CD14-positive monocyte (primary cell): ENCODE data around the gene C16orf74. TPM values are rescaled to one million over a fixed set of nuclear protein-coding genes. Genes with fewer than 3 reads are reported as not detected.

ENCODE experiments used
- DNase-seq, 3 donors: peaks; one replicate each; pipeline ENCODE4 v3.0.0-alpha.2; 2011 to 2022
- H2AFZ ChIP-seq: 2 replicates; pipeline ENCODE4 v1.6.0; 2012; ENCODE audit warnings: mild to moderate bottlenecking, low read depth, low read length, inconsistent platforms; ENCODE audit not compliant: insufficient read depth, poor library complexity, severe bottlenecking
- H3K27ac ChIP-seq, 2 donors: 1 replicate in 1 of 2; 2 replicates in 1 of 2; pipeline ENCODE4 v1.5.1; 2012 to 2013; ENCODE audit warnings: low read length in 2 of 2, control low read depth in 1 of 2, inconsistent platforms in 1 of 2, low read depth in 1 of 2, mild to moderate bottlenecking in 1 of 2
- H3K27me3 ChIP-seq, 2 donors: one replicate each; pipeline versions ENCODE4 v1.6.0 to v1.6.1; 2011 to 2013; ENCODE audit warnings: low read length in 2 of 2; ENCODE audit not compliant: control insufficient read depth in 2 of 2, insufficient read depth in 2 of 2
- H3K36me3 ChIP-seq, 2 donors: replicated peaks in 1 of 2; 1 replicate in 1 of 2; 2 replicates in 1 of 2; pipeline versions ENCODE4 v1.5.1 to v1.6.1; 2012 to 2013; ENCODE audit warnings: low read length in 2 of 2, control low read depth in 1 of 2, inconsistent platforms in 1 of 2, mild to moderate bottlenecking in 1 of 2; ENCODE audit not compliant: insufficient read depth in 2 of 2, control insufficient read depth in 1 of 2
- H3K4me1 ChIP-seq, 2 donors: 1 replicate in 1 of 2; 2 replicates in 1 of 2; pipeline versions ENCODE4 v1.5.1 to v1.6.1; 2012 to 2013; ENCODE audit warnings: low read length in 2 of 2, control low read depth in 1 of 2, inconsistent platforms in 1 of 2, mild to moderate bottlenecking in 1 of 2, moderate library complexity in 1 of 2; ENCODE audit not compliant: insufficient read depth in 2 of 2, control insufficient read depth in 1 of 2
- H3K4me2 ChIP-seq: replicated peaks from 2 replicates; pipeline ENCODE3; 2012; ENCODE audit warnings: low read length, moderate library complexity, mild to moderate bottlenecking; ENCODE audit not compliant: poor library complexity, severe bottlenecking; ENCODE audit errors: extremely low read depth
- H3K4me3 ChIP-seq, 3 experiments: fragments of 200-600 bp in 1 of 3; sonication (generic) in 1 of 3; replicated peaks in 1 of 3; 1 replicate in 2 of 3; 2 replicates in 1 of 3; pipeline ENCODE4 v1.5.1; 2011 to 2013; ENCODE audit warnings: low read length in 3 of 3, mild to moderate bottlenecking in 3 of 3, control low read depth in 2 of 3, low read depth in 2 of 3, inconsistent platforms in 1 of 3, moderate library complexity in 1 of 3
- H3K79me2 ChIP-seq: 2 replicates; pipeline ENCODE4 v1.6.0; 2012; ENCODE audit warnings: mild to moderate bottlenecking, control low read depth, inconsistent platforms, low read length, moderate library complexity; ENCODE audit not compliant: insufficient read depth
- H3K9ac ChIP-seq: 2 replicates; pipeline ENCODE4 v1.6.0; 2017; ENCODE audit warnings: low read length, mild to moderate bottlenecking; ENCODE audit not compliant: insufficient read depth, poor library complexity, severe bottlenecking
- H3K9me3 ChIP-seq, 2 donors: replicated peaks in 1 of 2; 1 replicate in 1 of 2; 2 replicates in 1 of 2; pipeline versions ENCODE4 v1.5.1 to v1.6.1; 2012 to 2013; ENCODE audit warnings: low read length in 2 of 2, control low read depth in 1 of 2; ENCODE audit not compliant: control insufficient read depth in 1 of 2, insufficient read depth in 1 of 2
- H4K20me1 ChIP-seq: 2 replicates; pipeline ENCODE4 v1.6.0; 2012; ENCODE audit warnings: mild to moderate bottlenecking, low read length, control low read depth, moderate library complexity; ENCODE audit not compliant: insufficient read depth
- H3K27ac Mint-ChIP-seq, 7 donors: one replicate each; pipeline ENCODE4 v1.8.0; 2020; ENCODE audit warnings: mild to moderate bottlenecking in 7 of 7, mixed read lengths in 7 of 7, moderate library complexity in 6 of 7, inconsistent platforms in 2 of 7
- H3K27me3 Mint-ChIP-seq, 3 donors: one replicate each; pipeline ENCODE4 v1.8.0; 2021 to 2022; ENCODE audit warnings: low read depth in 3 of 3, mild to moderate bottlenecking in 3 of 3, mixed read lengths in 3 of 3, moderate library complexity in 3 of 3, inconsistent platforms in 1 of 3
- H3K36me3 Mint-ChIP-seq, 2 donors: one replicate each; pipeline ENCODE4 v1.8.0; 2020; ENCODE audit warnings: mixed read lengths in 2 of 2, inconsistent platforms in 1 of 2, mild to moderate bottlenecking in 1 of 2
- H3K4me1 Mint-ChIP-seq: one replicate; pipeline ENCODE4 v1.8.0; 2020; ENCODE audit warnings: mild to moderate bottlenecking, mixed read lengths
- H3K4me3 Mint-ChIP-seq, 2 donors: one replicate each; pipeline ENCODE4 v1.8.0; 2020; ENCODE audit warnings: mild to moderate bottlenecking in 2 of 2, mixed read lengths in 2 of 2, moderate library complexity in 1 of 2
- H3K9me3 Mint-ChIP-seq, 7 donors: one replicate each; pipeline ENCODE4 v1.8.0; 2020 to 2022; ENCODE audit warnings: mixed read lengths in 7 of 7, mild to moderate bottlenecking in 6 of 7, moderate library complexity in 6 of 7, inconsistent platforms in 2 of 7
- CTCF ChIP-seq: fragments of 200-600 bp; IDR thresholded peaks from one replicate; pipeline ENCODE4 v1.8.0; 2022; ENCODE audit warnings: antibody characterized with exemption, mild to moderate bottlenecking
- WGBS: methylation state at CpG from one replicate; pipeline ENCODE4 v1.1.5; 2013; ENCODE audit warnings: missing lambda C conversion rate; ENCODE audit not compliant: insufficient coverage; 5-methylcytosine and 5-hydroxymethylcytosine counted together
- intact Hi-C, 2 donors: fragments of 100-400 bp; cut with micrococcal nuclease; formaldehyde crosslinking; loops; one replicate each; pipeline versions ENCODE4 v1.15.0 to v1.15.1; 2023
- polyA plus RNA-seq, 3 donors: library from polyadenylated mRNA; depleted of rRNA in 1 of 3; unstranded in 2 of 3; stranded (reverse) in 1 of 3; fragments of 300-500 nt in 2 of 3; fragments of >200 nt in 1 of 3; fragmentation: Illumina TruSeq in 2 of 3; gene quantifications; 1 replicate in 2 of 3; 2 replicates in 1 of 3; pipeline ENCODE4 v1.2.3, GENCODE V29; 2012 to 2021

C16orf74 gene
- polyA plus RNA-seq, 3 donors: 11.3 to 26.6 (median 24.1) TPM

DNA sequence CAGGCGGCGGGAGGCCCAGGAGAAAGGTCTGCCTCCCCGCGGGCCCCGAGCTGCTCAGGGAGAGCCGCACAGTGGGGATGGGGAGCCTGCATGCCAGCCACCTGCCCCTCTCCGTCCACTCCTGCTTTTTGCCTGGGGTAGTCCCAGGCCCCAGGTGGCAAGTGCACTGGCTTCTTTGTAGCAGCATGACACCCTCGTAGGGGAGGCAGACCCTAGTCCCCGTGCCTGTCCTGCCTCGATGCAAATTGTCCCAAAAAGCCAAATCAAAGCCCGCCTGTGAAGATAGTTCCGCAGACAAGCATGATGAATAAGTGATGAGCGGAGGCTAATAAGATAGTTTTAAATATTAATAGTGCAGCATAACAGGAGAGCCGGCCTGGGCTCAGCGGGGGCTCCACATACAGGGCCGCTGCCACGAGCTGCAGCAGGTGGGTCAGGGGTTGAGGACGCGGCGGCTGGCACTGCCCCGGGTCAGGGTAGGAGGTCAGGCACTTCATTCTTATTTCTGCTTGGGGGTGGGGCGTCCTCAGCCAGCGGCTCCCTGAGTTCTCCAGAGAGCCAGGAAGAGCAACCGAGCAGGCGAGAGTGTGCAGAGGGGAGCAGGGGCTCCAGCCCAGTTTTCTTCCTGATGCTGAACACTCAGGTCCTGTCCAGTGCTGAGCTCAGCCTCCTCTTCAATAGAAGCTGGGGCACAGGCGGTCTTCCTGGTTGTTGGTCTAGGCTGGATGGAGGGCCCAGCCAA lies 89.0 kb downstream of the C16orf74 start:
- Histone ChIP-seq H3K27ac (no peak overlapping the region), H3K4me3 (no peak overlapping the region), H3K4me2 (no peak overlapping the region), H3K27me3 (no peaks in the 10 kb centered on the region), H3K36me3 (peaks cover 96 to 98% of the 10 kb centered on the region in 2 donors), H3K79me2 (no peaks in the 10 kb centered on the region), H4K20me1 (peaks cover 13% of the 10 kb centered on the region), H2AFZ (no peak overlapping the region), H3K4me1 (no peaks in the 10 kb centered on the region), H3K9ac (no peak overlapping the region), H3K9me3 (no peaks in the 10 kb centered on the region)
- intact Hi-C loops: no loop called here
- WGBS: 97% methylated on average over 21 of the region's 26 CpGs
- no peaks in the 10 kb centered on the region for H3K4me1 Mint-ChIP-seq
- no peak for TF ChIP-seq CTCF
- H3K27ac Mint-ChIP-seq: peak overlapping the region in 1 of 7 donors; percentile 50
- DNase-seq: no peak
- no peaks in the 10 kb centered on the region for H3K27me3 Mint-ChIP-seq
- peaks cover 82 to 93% of the 10 kb centered on the region in 2 donors for H3K36me3 Mint-ChIP-seq
- H3K9me3 Mint-ChIP-seq: no peaks in the 10 kb centered on the region
- no peak overlapping the region for H3K4me3 Mint-ChIP-seq

- Histone ChIP-seq H3K36me3 (peaks cover 96 to 98% of the 10 kb centered on the region in 2 donors), H3K27me3 (no peaks in the 10 kb centered on the region), H3K4me1 (no peaks in the 10 kb centered on the region), H3K79me2 (no peaks in the 10 kb centered on the region), H3K27ac (no peak overlapping the region), H3K9ac (no peak overlapping the region), H3K9me3 (no peaks in the 10 kb centered on the region), H3K4me3 (no peak overlapping the region), H3K4me2 (no peak overlapping the region), H2AFZ (no peak overlapping the region), H4K20me1 (peaks cover 13% of the 10 kb centered on the region)
- no peaks in the 10 kb centered on the region for H3K27me3 Mint-ChIP-seq
- intact Hi-C loops: no loop called here
- no peaks in the 10 kb centered on the region for H3K9me3 Mint-ChIP-seq
- no peak overlapping the region for H3K4me3 Mint-ChIP-seq
- no peak for DNase-seq
- 95% methylated on average over 31 of the region's 42 CpGs for WGBS
- TF ChIP-seq CTCF: no peak
- no peaks in the 10 kb centered on the region for H3K4me1 Mint-ChIP-seq
- peaks cover 80 to 94% of the 10 kb centered on the region in 2 donors for H3K36me3 Mint-ChIP-seq
- H3K27ac Mint-ChIP-seq: no peak overlapping the region
These were observed 89.8 kb downstream of the C16orf74 start for GRCh38 chr16:85660843-85661739.
